ENCODE results near the gene FBXL14.

GRCh38 chr12:1580526-1580925, 13.9 kb downstream of the FBXL14 start:
- TF ChIP-seq, protein P1, sequence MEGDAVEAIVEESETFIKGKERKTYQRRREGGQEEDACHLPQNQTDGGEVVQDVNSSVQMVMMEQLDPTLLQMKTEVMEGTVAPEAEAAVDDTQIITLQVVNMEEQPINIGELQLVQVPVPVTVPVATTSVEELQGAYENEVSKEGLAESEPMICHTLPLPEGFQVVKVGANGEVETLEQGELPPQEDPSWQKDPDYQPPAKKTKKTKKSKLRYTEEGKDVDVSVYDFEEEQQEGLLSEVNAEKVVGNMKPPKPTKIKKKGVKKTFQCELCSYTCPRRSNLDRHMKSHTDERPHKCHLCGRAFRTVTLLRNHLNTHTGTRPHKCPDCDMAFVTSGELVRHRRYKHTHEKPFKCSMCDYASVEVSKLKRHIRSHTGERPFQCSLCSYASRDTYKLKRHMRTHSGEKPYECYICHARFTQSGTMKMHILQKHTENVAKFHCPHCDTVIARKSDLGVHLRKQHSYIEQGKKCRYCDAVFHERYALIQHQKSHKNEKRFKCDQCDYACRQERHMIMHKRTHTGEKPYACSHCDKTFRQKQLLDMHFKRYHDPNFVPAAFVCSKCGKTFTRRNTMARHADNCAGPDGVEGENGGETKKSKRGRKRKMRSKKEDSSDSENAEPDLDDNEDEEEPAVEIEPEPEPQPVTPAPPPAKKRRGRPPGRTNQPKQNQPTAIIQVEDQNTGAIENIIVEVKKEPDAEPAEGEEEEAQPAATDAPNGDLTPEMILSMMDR (IDR thresholded peaks at IDR 0.05): no peak
- no peak for TF ChIP-seq POLR2AphosphoS5 (IDR thresholded peaks at IDR 0.05)
